ENCODE results near the gene ATRNL1.

DNA sequence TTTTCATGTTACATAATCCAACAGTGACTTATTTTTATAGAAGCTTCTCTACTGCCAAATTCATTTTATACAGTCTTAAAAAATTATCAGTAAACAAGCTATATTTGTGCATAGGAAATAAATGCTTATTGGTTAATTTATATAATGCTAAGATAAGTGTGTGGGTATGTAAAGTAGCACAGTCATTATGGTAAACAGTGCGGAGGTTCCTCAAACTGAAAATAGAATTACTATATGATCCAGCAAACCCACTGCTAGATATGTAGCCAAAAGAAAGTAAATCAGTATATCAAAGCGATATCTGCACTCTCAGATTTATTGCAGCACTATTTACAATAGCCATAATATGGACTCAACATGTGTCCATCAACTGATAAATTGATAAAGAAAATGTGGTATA lies 71.1 kb downstream of the ATRNL1 start:
- TF ChIP-seq, protein P1, sequence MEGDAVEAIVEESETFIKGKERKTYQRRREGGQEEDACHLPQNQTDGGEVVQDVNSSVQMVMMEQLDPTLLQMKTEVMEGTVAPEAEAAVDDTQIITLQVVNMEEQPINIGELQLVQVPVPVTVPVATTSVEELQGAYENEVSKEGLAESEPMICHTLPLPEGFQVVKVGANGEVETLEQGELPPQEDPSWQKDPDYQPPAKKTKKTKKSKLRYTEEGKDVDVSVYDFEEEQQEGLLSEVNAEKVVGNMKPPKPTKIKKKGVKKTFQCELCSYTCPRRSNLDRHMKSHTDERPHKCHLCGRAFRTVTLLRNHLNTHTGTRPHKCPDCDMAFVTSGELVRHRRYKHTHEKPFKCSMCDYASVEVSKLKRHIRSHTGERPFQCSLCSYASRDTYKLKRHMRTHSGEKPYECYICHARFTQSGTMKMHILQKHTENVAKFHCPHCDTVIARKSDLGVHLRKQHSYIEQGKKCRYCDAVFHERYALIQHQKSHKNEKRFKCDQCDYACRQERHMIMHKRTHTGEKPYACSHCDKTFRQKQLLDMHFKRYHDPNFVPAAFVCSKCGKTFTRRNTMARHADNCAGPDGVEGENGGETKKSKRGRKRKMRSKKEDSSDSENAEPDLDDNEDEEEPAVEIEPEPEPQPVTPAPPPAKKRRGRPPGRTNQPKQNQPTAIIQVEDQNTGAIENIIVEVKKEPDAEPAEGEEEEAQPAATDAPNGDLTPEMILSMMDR (IDR thresholded peaks at IDR 0.05; ENCODE audit: poor library complexity), result no peak
- TF ChIP-seq EZH2 (IDR thresholded peaks at IDR 0.05; ENCODE audit: borderline replicate concordance), result no peak

Data from hepatocyte (in vitro differentiated cells).